ENCODE data around the gene ZNF679.
"Not testable (repeated sequence)": the region's sequence is repeated elsewhere in the genome, so short reads cannot be mapped to it uniquely, and the experiment has no call there.

Gene ZNF679

GRCh38 chr7:64313740-64314491, 85.6 kb downstream of the ZNF679 start, which contains the start of gene ZNF736:
TSS of gene ZNF736 (plus strand) at chr7:64313961. CDS start at chr7:64314151, 190 bp downstream.
- peaks cover 2% of the 10 kb centered on the region for H3K36me3 ChIP-seq (ENCODE audit: control insufficient read depth, insufficient read depth, low read length, severe bottlenecking)
- peak; percentile 93 for DNase-seq (ENCODE audit: low read depth)
- H3K4me3 ChIP-seq (ENCODE audit: low read length), result peak within 1 kb of the TSS; percentile 96
- H3K27me3 ChIP-seq (replicated peaks; ENCODE audit: control insufficient read depth, insufficient read depth, low read length), result no peaks in the 10 kb centered on the region
- peaks cover 3% of the 10 kb centered on the region for H3K9me3 ChIP-seq (ENCODE audit: control insufficient read depth, low read length)
- H3K9ac ChIP-seq (ENCODE audit: low read length), result peak within 1 kb of the TSS; percentile 93
- peaks cover 11% of the 10 kb centered on the region for H3K4me1 ChIP-seq (ENCODE audit: control insufficient read depth, insufficient read depth, low read length)

DNA sequence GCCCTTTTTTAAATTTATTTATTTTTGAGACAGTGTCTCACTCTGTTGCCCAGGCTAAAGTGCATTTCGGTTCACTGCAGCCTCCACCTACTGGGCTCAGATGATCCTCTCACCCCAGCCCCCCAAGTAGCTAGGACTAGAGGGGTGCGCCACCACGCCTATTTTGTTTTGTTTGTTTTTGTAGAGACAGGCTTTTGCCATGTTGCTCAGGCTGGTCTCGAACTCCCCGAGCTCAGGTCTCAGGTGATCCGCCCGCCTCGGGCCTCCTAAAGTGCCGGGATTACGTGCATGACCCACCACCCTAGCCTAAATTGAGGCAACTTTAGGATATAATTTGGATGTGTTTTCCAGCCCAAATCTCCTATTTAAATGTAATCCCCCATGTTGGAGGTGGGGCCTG, 86.3 kb downstream of the ZNF679 start:
- peak overlapping the region; percentile 96 for H3K4me3 ChIP-seq (ENCODE audit: low read length)
- peak overlapping the region; percentile 93 for H3K9ac ChIP-seq (ENCODE audit: low read length)

DNA sequence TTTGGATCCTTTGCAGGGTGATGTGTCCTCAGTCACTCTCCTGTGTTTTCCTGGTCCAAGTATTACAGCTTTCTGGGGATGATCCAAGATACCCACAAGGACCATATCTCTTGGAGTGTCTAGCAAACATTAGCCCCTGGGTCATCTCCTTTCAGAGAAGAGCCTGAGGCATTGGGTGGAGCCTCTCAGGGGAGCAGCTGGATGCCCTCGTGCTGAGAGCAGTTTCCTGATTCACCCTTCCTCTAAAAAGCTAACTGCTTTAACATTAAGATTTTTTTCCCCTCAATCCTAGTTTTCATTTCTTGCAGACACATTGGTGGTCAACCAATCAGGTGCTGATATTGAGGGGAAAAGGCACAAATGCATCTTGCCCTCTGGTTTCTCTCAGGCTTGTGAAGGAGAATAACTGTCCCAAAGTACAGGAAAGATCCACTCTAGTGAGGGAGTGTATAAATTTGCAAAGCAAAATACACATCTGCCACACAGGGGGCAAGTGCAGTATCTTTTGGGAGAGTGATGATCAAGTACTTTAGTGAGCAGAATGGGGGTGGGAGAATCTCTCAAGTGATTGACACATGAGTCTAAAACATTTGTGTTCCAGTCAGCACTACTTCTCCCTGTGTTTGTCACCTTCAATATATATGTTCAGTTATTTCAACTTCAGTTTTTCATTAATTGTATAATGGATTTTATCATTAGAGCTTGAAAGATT, 87.9 kb downstream of the ZNF679 start:
- not testable (repeated sequence) for H3K9ac ChIP-seq (ENCODE audit: low read length); H3K36me3 ChIP-seq (ENCODE audit: control insufficient read depth, insufficient read depth, low read length, severe bottlenecking); H3K4me3 ChIP-seq (ENCODE audit: low read length)

More for the DNA sequence above, 86.3 kb downstream of the ZNF679 start:
- peaks cover 2% of the 10 kb centered on the region for H3K36me3 ChIP-seq (ENCODE audit: control insufficient read depth, insufficient read depth, low read length, severe bottlenecking)
- peaks cover 3% of the 10 kb centered on the region for H3K9me3 ChIP-seq (ENCODE audit: control insufficient read depth, low read length)
- DNase-seq (ENCODE audit: low read depth), result no peak
- peaks cover 11% of the 10 kb centered on the region for H3K4me1 ChIP-seq (ENCODE audit: control insufficient read depth, insufficient read depth, low read length)
- H3K27me3 ChIP-seq (replicated peaks; ENCODE audit: control insufficient read depth, insufficient read depth, low read length), result no peaks in the 10 kb centered on the region

More for the DNA sequence above, 87.9 kb downstream of the ZNF679 start:
- peaks cover 11% of the 10 kb centered on the region for H3K4me1 ChIP-seq (ENCODE audit: control insufficient read depth, insufficient read depth, low read length)
- not testable (repeated sequence) for DNase-seq (ENCODE audit: low read depth); H3K27me3 ChIP-seq (replicated peaks; ENCODE audit: control insufficient read depth, insufficient read depth, low read length); H3K9me3 ChIP-seq (ENCODE audit: control insufficient read depth, low read length)
